ENCODE results near the gene GNB1L.

GNB1L gene

GRCh38 chr22:19875531-19876313, 21.0 kb upstream of the GNB1L start:
- DNase-seq, result no peak

- DNase-seq, result no peak
Observed at GRCh38 chr22:19875061-19875530, 20.4 kb upstream of the GNB1L start.

GRCh38 chr22:19874307-19875060, 19.8 kb upstream of the GNB1L start:
- no peak for DNase-seq

- DNase-seq, result no peak
Observed at GRCh38 chr22:19873960-19874306, 19.3 kb upstream of the GNB1L start.

GRCh38 chr22:19873138-19873959, 18.7 kb upstream of the GNB1L start:
- no peak for DNase-seq

- no peak for DNase-seq
Observed at GRCh38 chr22:19872779-19873137, 18.1 kb upstream of the GNB1L start.

GRCh38 chr22:19871845-19872778, 17.4 kb upstream of the GNB1L start:
- no peak for DNase-seq

- DNase-seq, result no peak
Observed at GRCh38 chr22:19871023-19871844, 16.6 kb upstream of the GNB1L start.

- DNase-seq, result no peak
Observed at GRCh38 chr22:19870153-19871022, 15.7 kb upstream of the GNB1L start.

- no peak for DNase-seq
Observed at GRCh38 chr22:19869497-19870152, 15.0 kb upstream of the GNB1L start.

GRCh38 chr22:19868773-19869471, 14.2 kb upstream of the GNB1L start:
- no peak for DNase-seq

GRCh38 chr22:19868333-19868732, 13.7 kb upstream of the GNB1L start:
- DNase-seq, result no peak

GRCh38 chr22:19867617-19868016, 12.9 kb upstream of the GNB1L start:
- DNase-seq, result no peak

GRCh38 chr22:19866665-19867009, 12.0 kb upstream of the GNB1L start:
- DNase-seq, result no peak

GRCh38 chr22:19865141-19865829, 10.6 kb upstream of the GNB1L start:
- no peak for DNase-seq

- DNase-seq, result no peak
Observed at GRCh38 chr22:19864538-19865106, 9.9 kb upstream of the GNB1L start.

GRCh38 chr22:19863571-19863970, 8.9 kb upstream of the GNB1L start:
- DNase-seq, result no peak

GRCh38 chr22:19862619-19863246, 8.1 kb upstream of the GNB1L start:
- no peak for DNase-seq

All from kidney glomerular epithelial cell (primary cell).